Measurements from ENCODE around the gene GAL.

Gene GAL

GRCh38 chr11:68683536-68684384, 584 bp upstream of the GAL start:
- H3K4me3 ChIP-seq (ENCODE audit: low read depth, low read length) = no peak overlapping the region
- TF ChIP-seq CTCF (conservative IDR thresholded peaks at IDR 0.05; ENCODE audit: low read depth, low read length) = no peak
- no peak for DNase-seq (ENCODE audit: low read depth)

- DNase-seq (ENCODE audit: low read depth) = no peak
- TF ChIP-seq CTCF (conservative IDR thresholded peaks at IDR 0.05; ENCODE audit: low read depth, low read length) = no peak
- no peak overlapping the region for H3K4me3 ChIP-seq (ENCODE audit: low read depth, low read length)
Observed at GRCh38 chr11:68685656-68686380, 1.5 kb downstream of the GAL start.

- no peak for DNase-seq (ENCODE audit: low read depth)
- no peak for TF ChIP-seq CTCF (conservative IDR thresholded peaks at IDR 0.05; ENCODE audit: low read depth, low read length)
- no peak overlapping the region for H3K4me3 ChIP-seq (ENCODE audit: low read depth, low read length)
Observed at GRCh38 chr11:68686486-68686885, 2.1 kb downstream of the GAL start.

GRCh38 chr11:68687311-68687710, 3.0 kb downstream of the GAL start:
- no peak for DNase-seq (ENCODE audit: low read depth)
- TF ChIP-seq CTCF (conservative IDR thresholded peaks at IDR 0.05; ENCODE audit: low read depth, low read length) = no peak
- no peak overlapping the region for H3K4me3 ChIP-seq (ENCODE audit: low read depth, low read length)

- no peak for TF ChIP-seq CTCF (conservative IDR thresholded peaks at IDR 0.05; ENCODE audit: low read depth, low read length)
- H3K4me3 ChIP-seq (ENCODE audit: low read depth, low read length) = no peak overlapping the region
- DNase-seq (ENCODE audit: low read depth) = no peak
Observed at GRCh38 chr11:68687986-68688385, 3.6 kb downstream of the GAL start.

GRCh38 chr11:68688881-68689280, 4.5 kb downstream of the GAL start:
- no peak overlapping the region for H3K4me3 ChIP-seq (ENCODE audit: low read depth, low read length)
- TF ChIP-seq CTCF (conservative IDR thresholded peaks at IDR 0.05; ENCODE audit: low read depth, low read length) = no peak
- DNase-seq (ENCODE audit: low read depth) = no peak

Measured in choroid plexus epithelial cell (primary cell).